T-helper 2 cell treated with Interferon-gamma antibody and Interleukin-4, amounts not matched to agents 5 μg/mL and 100 μg/mL, for 36 hours (primary cell): ENCODE results near the gene PSTPIP2.
"Not testable (repeated sequence)": the region's sequence is repeated elsewhere in the genome, so short reads cannot be mapped to it uniquely, and the experiment has no call there.

Experiments used
- DNase-seq: peaks from one replicate; pipeline ENCODE4 v3.0.0; 2021; ENCODE audit warnings: low spot score
- H3K27ac Mint-ChIP-seq: one replicate; pipeline ENCODE4 v1.8.0; 2021; ENCODE audit warnings: mild to moderate bottlenecking, mixed read lengths
- H3K27me3 Mint-ChIP-seq: one replicate; pipeline ENCODE4 v1.8.0; 2021; ENCODE audit warnings: low read depth, mixed read lengths
- H3K36me3 Mint-ChIP-seq: one replicate; pipeline ENCODE4 v1.8.0; 2021; ENCODE audit warnings: low read depth, mixed read lengths
- H3K4me1 Mint-ChIP-seq: one replicate; pipeline ENCODE4 v1.8.0; 2021; ENCODE audit warnings: low read depth, mixed read lengths
- H3K4me3 Mint-ChIP-seq: one replicate; pipeline ENCODE4 v1.8.0; 2022; ENCODE audit warnings: mild to moderate bottlenecking, moderate library complexity, mixed read lengths
- H3K9me3 Mint-ChIP-seq: one replicate; pipeline ENCODE4 v1.8.0; 2021; ENCODE audit warnings: mixed read lengths

Gene PSTPIP2

DNA sequence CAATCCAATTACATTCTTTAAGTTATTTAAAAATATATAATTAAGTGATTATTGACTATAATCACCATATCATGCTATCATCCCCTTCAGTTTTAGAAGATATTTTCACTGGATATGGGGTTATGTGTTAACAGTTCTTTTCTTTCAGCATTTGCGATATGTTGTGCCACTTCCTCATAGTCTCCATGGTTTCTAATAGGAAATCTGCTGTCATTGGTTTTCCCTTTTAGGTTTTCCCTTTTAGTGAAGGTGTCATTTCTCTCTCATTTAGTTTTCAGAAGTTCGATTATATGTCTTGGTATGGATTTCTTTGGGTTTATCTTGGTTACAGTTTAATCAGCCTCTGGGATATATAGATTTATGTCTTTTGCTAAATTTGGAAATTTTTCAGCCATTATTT is 70.2 kb downstream of the PSTPIP2 start:
- Mint-ChIP-seq H3K4me1 (peaks cover 35% of the 10 kb centered on the region), H3K36me3 (peaks cover 40% of the 10 kb centered on the region), H3K9me3 (peaks cover 12% of the 10 kb centered on the region), H3K4me3 (no peak overlapping the region), H3K27ac (no peak overlapping the region), H3K27me3 (no peaks in the 10 kb centered on the region)
- DNase-seq, result no peak

DNA sequence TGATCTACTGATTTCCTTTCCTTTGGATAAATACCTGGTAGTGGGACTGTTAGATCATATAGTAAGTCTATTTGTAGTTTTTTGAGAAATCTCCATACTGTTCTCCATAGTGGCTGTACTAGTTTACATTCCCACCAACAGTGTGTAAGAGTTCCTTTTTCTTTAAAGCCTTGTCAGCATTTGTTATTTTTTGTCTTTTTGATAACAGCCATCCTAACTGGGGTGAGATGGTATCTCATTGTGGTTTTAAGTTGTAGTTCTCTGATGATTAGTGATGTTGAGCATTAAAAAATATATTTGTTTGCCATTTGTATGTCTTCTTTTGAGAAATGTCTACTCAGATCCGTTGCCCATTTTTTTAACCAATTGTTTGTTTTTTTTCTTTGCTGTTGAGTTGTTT is 71.0 kb downstream of the PSTPIP2 start:
- peak overlapping the region; percentile 59 for H3K4me3 Mint-ChIP-seq
- peaks cover 40% of the 10 kb centered on the region for H3K36me3 Mint-ChIP-seq
- peaks cover 39% of the 10 kb centered on the region for H3K4me1 Mint-ChIP-seq
- no peak for DNase-seq
- no peaks in the 10 kb centered on the region for H3K27me3 Mint-ChIP-seq
- peak overlapping the region; percentile 34 for H3K27ac Mint-ChIP-seq
- peaks cover 12% of the 10 kb centered on the region for H3K9me3 Mint-ChIP-seq

DNA sequence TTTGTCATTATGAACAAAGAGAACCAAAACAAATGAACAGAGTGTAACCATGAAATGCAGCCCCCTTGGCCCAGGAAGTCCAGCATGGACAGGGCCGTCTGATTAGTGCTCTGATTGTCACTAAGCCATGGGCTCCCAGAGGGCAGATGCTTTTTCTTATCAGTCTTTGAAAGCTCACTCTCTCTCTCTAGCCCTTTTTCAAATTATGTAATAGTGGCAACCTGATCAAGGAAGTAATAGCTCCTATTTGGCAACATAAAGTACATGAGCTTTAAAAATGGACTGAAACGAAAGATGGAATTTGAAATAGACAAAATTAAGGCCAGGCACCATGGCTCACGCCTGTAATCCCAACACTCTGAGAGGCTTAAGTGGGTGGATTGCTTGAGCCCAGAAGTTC is 72.5 kb downstream of the PSTPIP2 start:
- Mint-ChIP-seq H3K4me1 (peaks cover 41% of the 10 kb centered on the region), H3K9me3 (peaks cover 12% of the 10 kb centered on the region), H3K4me3 (peak overlapping the region; percentile 67), H3K36me3 (peaks cover 42% of the 10 kb centered on the region), H3K27me3 (no peaks in the 10 kb centered on the region), H3K27ac (no peak overlapping the region)
- DNase-seq, result no peak

DNA sequence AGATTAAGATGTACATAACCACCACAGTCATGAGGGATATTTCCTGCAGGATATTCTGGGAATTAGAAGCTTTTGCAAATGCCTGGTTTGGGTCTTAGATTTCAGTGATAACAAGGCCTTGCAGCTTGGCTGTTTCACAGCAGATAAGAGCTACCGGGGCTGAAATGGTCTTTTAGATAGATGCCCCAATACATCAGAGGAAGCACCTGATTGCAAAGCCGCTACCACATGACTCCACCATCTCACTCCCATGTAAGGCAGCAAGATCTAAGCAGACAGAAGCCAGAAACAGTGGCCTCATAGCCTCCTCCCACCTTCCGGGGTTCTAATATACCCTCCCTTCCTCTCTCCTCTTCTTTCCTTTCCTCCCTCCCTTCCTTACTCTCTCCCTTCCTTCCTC is 73.8 kb downstream of the PSTPIP2 start:
- Mint-ChIP-seq H3K4me3 (peak overlapping the region; percentile 67), H3K9me3 (peaks cover 12% of the 10 kb centered on the region), H3K27ac (peak overlapping the region; percentile 88), H3K27me3 (no peaks in the 10 kb centered on the region), H3K4me1 (peaks cover 41% of the 10 kb centered on the region), H3K36me3 (peaks cover 38% of the 10 kb centered on the region)
- DNase-seq, result peak; percentile 40

DNA sequence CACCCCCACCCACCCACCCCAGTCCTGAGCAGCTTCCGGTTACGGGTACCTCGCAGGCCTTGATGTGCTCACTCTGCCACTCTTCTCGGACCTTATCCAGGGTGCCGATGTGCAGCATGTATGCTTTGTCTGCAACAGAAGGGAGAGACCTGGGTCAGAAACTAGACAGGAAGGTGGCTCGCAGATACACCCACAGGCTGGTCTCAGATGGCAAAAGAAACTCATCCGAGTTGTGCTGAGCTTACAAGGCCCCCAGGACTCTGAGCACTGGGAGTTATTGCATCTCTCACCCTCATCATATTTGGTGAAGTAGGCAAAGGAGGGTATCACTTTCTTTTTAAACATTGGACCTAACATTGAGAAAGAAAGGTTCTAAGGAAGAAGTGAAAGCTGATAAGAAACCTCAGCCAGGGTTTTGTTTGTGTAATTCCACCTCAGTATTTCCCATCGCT is 74.3 kb downstream of the PSTPIP2 start:
- peaks cover 41% of the 10 kb centered on the region for H3K4me1 Mint-ChIP-seq
- peak overlapping the region; percentile 88 for H3K27ac Mint-ChIP-seq
- H3K27me3 Mint-ChIP-seq, result no peaks in the 10 kb centered on the region
- DNase-seq, result peak; percentile 63
- H3K36me3 Mint-ChIP-seq, result peaks cover 33% of the 10 kb centered on the region
- peak overlapping the region; percentile 67 for H3K4me3 Mint-ChIP-seq
- peaks cover 9% of the 10 kb centered on the region for H3K9me3 Mint-ChIP-seq

DNA sequence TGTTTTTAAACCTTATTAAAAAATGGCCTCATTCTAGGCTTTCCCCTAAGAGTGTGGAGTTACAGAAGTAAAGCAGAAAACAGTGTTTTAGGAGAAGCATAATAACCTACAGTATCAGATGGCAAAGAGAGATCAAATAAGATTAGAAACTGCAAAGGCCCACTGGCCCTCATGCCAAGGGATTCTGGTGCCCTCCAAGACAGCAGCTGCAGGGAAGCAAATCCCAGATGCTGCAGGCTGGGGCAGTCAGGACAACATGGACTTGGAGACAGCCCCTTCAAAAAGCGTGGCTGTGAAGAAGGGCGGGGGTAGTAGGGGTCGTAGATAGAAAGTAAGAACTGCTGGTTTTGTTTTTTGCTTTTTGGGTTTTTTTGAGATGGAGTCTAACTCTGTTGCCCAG is 76.6 kb downstream of the PSTPIP2 start:
- peaks cover 29% of the 10 kb centered on the region for H3K36me3 Mint-ChIP-seq
- no peak for DNase-seq

DNA sequence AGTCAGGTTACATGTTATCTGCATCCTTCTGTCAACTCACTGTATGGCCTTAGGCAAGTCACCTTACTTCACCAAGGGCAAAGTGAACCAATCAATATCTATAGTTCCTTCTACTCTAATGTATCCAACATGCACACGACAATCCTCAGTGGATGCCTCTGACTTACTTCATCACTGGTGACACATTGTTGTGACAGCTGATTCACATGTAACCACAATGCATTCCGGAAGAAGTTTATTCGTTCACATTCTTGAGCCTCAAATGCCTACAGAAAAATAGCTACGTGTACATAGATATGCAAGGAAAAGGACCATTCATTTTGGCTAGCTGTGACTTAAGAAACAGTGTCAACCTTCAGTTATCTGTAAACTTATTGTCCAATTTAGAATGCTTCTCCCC is 78.6 kb downstream of the PSTPIP2 start:
- Mint-ChIP-seq H3K27me3 (no peaks in the 10 kb centered on the region), H3K4me1 (peaks cover 15% of the 10 kb centered on the region), H3K4me3 (no peak overlapping the region), H3K36me3 (peaks cover 32% of the 10 kb centered on the region), H3K27ac (no peak overlapping the region), H3K9me3 (peaks cover 4% of the 10 kb centered on the region)
- no peak for DNase-seq

More for the DNA sequence above, 76.6 kb downstream of the PSTPIP2 start:
- peaks cover 27% of the 10 kb centered on the region for H3K4me1 Mint-ChIP-seq
- H3K27me3 Mint-ChIP-seq, result no peaks in the 10 kb centered on the region
- no peaks in the 10 kb centered on the region for H3K9me3 Mint-ChIP-seq
- H3K27ac Mint-ChIP-seq, result no peak overlapping the region
- H3K4me3 Mint-ChIP-seq, result no peak overlapping the region

DNA sequence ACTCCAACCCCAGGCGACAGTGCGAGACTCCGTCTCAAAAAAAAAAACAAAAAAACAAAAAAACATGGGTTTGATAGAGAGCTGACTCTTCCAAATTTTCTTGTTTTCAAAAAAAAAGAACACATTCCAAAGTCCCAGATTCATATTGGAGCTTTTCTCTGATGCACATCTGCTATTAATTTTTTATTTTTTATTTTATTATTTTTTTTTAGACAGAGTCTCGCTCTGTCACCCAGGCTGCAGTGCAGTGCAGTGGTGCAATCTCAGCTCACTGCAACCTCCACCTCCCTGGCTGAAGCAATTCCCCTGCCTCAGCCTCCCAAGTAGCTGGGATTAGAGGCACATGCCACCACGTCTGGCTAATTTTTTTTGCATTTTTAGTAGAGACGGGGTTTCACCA is 79.5 kb downstream of the PSTPIP2 start:
- H3K9me3 Mint-ChIP-seq, H3K4me3 Mint-ChIP-seq, H3K4me1 Mint-ChIP-seq, H3K27ac Mint-ChIP-seq, DNase-seq, H3K27me3 Mint-ChIP-seq: not testable (repeated sequence)
- H3K36me3 Mint-ChIP-seq, result peaks cover 32% of the 10 kb centered on the region

DNA sequence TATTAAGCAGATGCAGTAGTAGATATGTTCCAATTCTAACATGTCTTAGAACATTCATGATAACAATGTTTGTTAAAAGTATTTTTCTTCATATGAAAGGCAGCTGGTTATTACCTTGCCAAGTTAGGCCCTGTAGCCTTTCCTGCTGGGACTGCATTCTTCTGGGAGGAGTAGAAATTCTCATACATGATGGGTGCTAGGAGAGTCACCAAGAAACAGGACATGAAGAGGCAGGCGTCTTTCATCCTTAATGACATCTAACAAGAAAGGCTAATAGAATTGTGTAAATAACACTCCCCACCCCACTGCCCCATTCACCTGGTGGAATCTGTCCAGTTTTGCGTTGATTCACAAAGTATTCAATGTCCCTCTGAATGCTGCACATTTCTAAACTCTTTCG is 80.3 kb downstream of the PSTPIP2 start:
- no peak overlapping the region for H3K4me3 Mint-ChIP-seq
- H3K27ac Mint-ChIP-seq, result no peak overlapping the region
- peaks cover 32% of the 10 kb centered on the region for H3K36me3 Mint-ChIP-seq
- no peak for DNase-seq
- H3K27me3 Mint-ChIP-seq, result no peaks in the 10 kb centered on the region
- H3K4me1 Mint-ChIP-seq, result peaks cover 6% of the 10 kb centered on the region
- peaks cover 4% of the 10 kb centered on the region for H3K9me3 Mint-ChIP-seq

DNA sequence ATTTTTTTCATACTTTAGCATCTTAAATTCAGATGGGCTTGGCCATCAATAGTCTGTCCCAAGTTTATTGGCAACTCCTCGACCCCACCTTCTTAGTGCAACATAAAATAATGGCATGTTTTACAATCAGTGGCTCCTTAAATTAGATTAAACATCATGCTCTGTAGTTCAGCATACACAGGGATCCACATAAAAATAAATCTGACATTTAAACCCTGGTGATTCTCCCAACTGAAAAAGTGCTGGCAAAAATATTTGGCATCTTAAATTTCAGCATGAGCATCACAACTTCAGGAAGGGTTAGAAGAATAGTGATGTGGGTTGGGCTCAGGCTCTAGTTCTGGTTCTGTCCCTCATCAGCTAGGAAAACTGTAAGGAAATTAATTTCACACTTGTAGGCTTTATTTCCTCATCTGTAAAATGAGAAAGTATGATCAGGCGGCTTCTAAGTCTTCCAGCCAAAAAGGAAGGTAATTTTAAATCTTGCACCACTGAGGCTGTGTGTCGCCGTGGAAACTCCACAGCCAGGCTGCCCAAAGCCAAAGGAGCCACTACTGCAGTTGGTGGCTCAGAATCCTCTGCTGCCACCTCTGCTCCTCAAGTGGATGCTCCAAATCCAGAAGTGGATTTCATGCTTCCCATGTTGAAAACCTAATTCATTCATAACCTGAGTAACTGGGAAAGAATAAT is 87.4 kb downstream of the PSTPIP2 start:
- H3K27ac Mint-ChIP-seq, result no peak overlapping the region

DNA sequence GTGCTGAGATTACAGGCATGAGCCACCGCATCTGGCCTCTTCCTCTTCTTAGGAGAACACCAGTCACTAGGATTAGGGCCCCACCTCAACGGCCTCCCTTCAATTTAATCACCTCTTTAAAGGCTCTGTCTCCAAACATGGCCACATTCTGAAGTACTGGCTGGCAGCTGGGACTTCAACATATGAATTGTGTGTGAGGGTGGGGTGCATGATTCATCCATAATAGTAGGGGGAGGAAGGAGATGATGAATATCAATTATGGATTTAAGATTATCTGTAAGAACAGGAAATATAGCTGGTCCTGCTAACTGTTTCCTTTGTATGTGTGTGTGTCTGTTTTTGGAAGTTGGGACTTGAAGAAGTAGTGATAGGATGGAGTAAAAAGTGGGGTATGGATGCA is 90.2 kb downstream of the PSTPIP2 start:
- peaks cover 2% of the 10 kb centered on the region for H3K36me3 Mint-ChIP-seq
- H3K4me3 Mint-ChIP-seq, result no peak overlapping the region
- no peak for DNase-seq
- H3K9me3 Mint-ChIP-seq, result no peaks in the 10 kb centered on the region
- H3K27ac Mint-ChIP-seq, result no peak overlapping the region
- H3K4me1 Mint-ChIP-seq, result peaks cover 5% of the 10 kb centered on the region
- no peaks in the 10 kb centered on the region for H3K27me3 Mint-ChIP-seq

More for the DNA sequence above, 87.4 kb downstream of the PSTPIP2 start:
- peaks cover 15% of the 10 kb centered on the region for H3K36me3 Mint-ChIP-seq
- H3K4me3 Mint-ChIP-seq, result no peak overlapping the region
- H3K4me1 Mint-ChIP-seq, result peaks cover 3% of the 10 kb centered on the region
- H3K9me3 Mint-ChIP-seq, result peaks cover 4% of the 10 kb centered on the region
- DNase-seq, result no peak
- H3K27me3 Mint-ChIP-seq, result no peaks in the 10 kb centered on the region

DNA sequence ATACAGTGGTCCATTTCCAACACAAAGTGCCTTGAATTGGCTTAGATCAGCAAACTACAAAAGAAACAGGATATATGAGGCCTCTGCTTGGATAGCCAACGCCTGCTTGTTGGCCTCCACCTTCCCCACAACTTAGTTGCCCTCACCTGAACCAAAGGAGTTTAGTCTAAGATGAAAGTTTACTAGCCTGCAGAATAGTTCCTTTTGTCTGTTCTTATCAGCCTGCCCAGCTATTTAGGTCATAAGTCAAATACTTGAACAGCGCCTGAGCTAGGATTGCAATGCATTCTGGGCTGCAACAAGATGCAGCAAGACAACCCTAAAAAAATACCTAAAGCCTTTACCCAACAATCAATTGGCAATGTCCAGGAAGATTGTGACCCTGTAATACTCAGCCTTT is 91.8 kb downstream of the PSTPIP2 start:
- Mint-ChIP-seq H3K4me1 (peaks cover 12% of the 10 kb centered on the region), H3K36me3 (peaks cover 2% of the 10 kb centered on the region), H3K27ac (no peak overlapping the region), H3K4me3 (no peak overlapping the region), H3K9me3 (no peaks in the 10 kb centered on the region), H3K27me3 (no peaks in the 10 kb centered on the region)
- DNase-seq, result no peak

DNA sequence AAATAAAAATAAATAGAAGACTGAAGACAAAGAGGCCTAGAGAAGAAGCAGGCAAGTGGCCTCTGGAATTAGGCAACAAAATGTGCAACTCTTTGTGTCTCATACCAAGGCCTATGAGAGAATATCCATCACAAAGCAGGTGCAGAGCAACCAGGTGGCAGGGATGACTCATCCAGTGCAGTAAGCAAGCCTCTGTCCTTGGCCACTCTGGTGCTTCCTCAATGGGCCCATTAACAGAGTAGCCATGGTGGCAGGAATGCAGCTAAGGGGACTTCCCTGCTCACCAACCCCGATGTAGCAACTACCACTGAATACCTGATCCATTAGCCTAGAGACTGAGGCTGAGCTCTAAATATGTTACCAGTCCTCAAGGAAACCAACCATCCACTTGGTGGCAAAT is 94.0 kb downstream of the PSTPIP2 start:
- Mint-ChIP-seq H3K4me1 (peaks cover 17% of the 10 kb centered on the region), H3K27me3 (no peaks in the 10 kb centered on the region), H3K36me3 (no peaks in the 10 kb centered on the region), H3K4me3 (no peak overlapping the region), H3K27ac (no peak overlapping the region), H3K9me3 (no peaks in the 10 kb centered on the region)
- no peak for DNase-seq

DNA sequence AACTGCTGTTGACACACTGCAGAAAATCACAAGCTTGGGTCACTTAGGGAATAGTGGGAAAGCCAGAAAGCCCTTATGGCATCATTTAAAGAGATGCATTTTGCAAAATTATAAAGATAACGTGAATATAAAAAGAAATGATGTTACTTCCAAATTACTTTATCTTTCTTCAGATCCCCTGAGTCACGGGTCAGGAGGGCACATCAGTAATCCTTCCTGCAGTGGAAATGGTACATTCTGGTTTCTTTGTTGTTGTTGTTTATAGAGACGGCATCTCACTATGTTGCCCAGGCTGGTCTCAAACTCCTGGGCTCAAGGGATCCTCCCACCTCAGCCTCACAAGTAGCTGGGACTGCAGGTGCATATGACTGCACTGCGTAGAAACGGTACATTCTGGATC is 95.1 kb downstream of the PSTPIP2 start:
- no peaks in the 10 kb centered on the region for H3K9me3 Mint-ChIP-seq
- H3K27me3 Mint-ChIP-seq, result no peaks in the 10 kb centered on the region
- no peak overlapping the region for H3K4me3 Mint-ChIP-seq
- no peak overlapping the region for H3K27ac Mint-ChIP-seq
- DNase-seq, result no peak
- H3K36me3 Mint-ChIP-seq, result no peaks in the 10 kb centered on the region
- peaks cover 20% of the 10 kb centered on the region for H3K4me1 Mint-ChIP-seq

DNA sequence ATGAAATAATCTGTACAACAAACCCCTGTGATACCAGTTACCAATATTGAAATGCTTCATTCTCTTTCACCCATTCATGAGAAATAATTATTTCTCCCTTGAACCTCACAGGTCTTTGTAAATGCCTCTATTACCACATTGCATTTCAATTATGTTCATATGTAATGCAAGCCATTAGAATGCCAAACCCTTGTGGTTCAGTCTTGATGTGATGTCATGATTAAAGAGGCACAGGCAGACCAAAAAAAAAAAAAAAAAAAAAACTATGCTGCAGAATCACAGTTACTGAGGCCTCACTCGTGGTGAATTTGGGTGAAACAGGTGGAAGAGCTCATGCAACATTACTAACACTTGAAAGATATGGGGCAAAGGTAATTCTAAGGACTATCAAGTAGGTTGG is 95.5 kb downstream of the PSTPIP2 start:
- H3K4me1 Mint-ChIP-seq, result peaks cover 18% of the 10 kb centered on the region
- no peaks in the 10 kb centered on the region for H3K36me3 Mint-ChIP-seq
- no peaks in the 10 kb centered on the region for H3K27me3 Mint-ChIP-seq
- H3K4me3 Mint-ChIP-seq, result no peak overlapping the region
- no peaks in the 10 kb centered on the region for H3K9me3 Mint-ChIP-seq
- no peak for DNase-seq
- H3K27ac Mint-ChIP-seq, result no peak overlapping the region
